Duodenal mucosa (tissue), 2 donors: Measurements from ENCODE around the gene ABI2.
A peak's percentile ranks its signal among the peaks of the same experiment; 100 is the strongest.
"Not testable (repeated sequence)": the region's sequence is repeated elsewhere in the genome, so short reads cannot be mapped to it uniquely, and the experiment has no call there.

ENCODE experiments used
- H3K27ac ChIP-seq: one replicate; pipeline ENCODE4 v1.7.0; 2013; ENCODE audit warnings: low read depth, low read length
- H3K27me3 ChIP-seq, 2 donors: one replicate each; pipeline ENCODE4 v1.7.0; 2013; ENCODE audit warnings: low read length in 2 of 2, control low read depth in 1 of 2; ENCODE audit not compliant: insufficient read depth in 2 of 2, control insufficient read depth in 1 of 2
- H3K36me3 ChIP-seq, 2 donors: one replicate each; pipeline ENCODE4 v1.7.0; 2013; ENCODE audit warnings: low read length in 2 of 2, control low read depth in 1 of 2; ENCODE audit not compliant: insufficient read depth in 2 of 2, control insufficient read depth in 1 of 2
- H3K4me1 ChIP-seq, 2 donors: one replicate each; pipeline ENCODE4 v1.7.0; 2013; ENCODE audit warnings: low read length in 2 of 2, control low read depth in 1 of 2; ENCODE audit not compliant: insufficient read depth in 2 of 2, control insufficient read depth in 1 of 2
- H3K4me3 ChIP-seq, 2 donors: one replicate each; pipeline ENCODE4 v1.7.0; 2013; ENCODE audit warnings: low read length in 2 of 2, low read depth in 1 of 2
- H3K9ac ChIP-seq, 2 donors: one replicate each; pipeline ENCODE4 v1.7.0; 2013; ENCODE audit warnings: low read length in 2 of 2, low read depth in 1 of 2
- H3K9me3 ChIP-seq, 2 donors: one replicate each; pipeline ENCODE4 v1.7.0; 2013; ENCODE audit warnings: low read length in 2 of 2, control low read depth in 1 of 2; ENCODE audit not compliant: control insufficient read depth in 1 of 2

The ABI2 gene

DNA sequence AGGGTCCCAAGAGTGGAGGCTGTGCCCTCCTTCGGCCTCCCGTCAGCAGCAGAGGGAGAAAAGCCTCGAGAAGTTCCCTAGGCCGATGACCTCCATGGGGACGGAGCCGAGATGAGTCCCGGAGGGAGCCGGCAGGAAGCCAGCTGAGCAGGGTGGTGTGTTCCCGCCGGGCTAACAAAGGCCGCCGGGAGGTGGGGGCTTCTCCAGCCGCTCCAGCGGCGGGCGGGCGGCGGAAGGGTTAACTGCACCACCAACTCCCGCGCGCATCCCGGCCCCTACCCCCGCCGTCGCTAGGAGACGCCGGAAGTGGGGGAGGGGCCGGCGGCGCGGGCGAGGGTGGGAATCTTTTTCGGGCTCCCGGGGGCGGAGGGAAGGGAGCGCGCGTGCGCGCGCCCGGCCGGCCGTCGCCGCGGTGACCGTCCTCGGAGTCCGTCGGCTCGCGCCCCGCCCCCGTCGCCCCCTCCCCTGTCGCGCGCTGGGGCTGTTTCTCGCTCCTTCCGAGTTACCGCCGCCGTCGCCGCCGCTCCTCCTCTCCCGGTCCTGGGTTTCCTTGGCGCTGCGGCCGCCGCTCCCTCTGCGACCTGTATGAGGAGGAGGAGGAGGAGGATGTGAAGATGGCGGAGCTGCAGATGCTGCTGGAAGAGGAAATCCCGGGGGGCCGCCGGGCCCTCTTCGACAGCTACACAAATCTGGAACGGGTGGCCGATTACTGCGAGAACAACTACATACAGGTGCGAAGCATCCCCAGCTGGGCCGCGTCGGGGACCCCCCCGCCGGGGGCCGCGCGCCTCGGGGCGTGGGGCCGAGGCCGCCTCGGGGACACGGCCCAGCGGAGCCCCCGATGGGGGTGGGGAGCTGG is at the start of gene ABI2:
Gene ABI2, plus strand, starts transcription at position 494 of the 859 bp plus-strand sequence. Its CDS starts 121 bp downstream, at position 615.
- H3K9me3 ChIP-seq, result no peaks in the 10 kb centered on the region
- peaks cover 5 to 6% of the 10 kb centered on the region in 2 donors for H3K4me1 ChIP-seq
- no peaks in the 10 kb centered on the region for H3K27me3 ChIP-seq
- H3K27ac ChIP-seq, result peak within 1 kb of the TSS; percentile 73
- no peaks in the 10 kb centered on the region for H3K36me3 ChIP-seq
- H3K4me3 ChIP-seq, result peak within 1 kb of the TSS; percentile 86 to 87
- peak within 1 kb of the TSS; percentile 44 to 76 for H3K9ac ChIP-seq

DNA sequence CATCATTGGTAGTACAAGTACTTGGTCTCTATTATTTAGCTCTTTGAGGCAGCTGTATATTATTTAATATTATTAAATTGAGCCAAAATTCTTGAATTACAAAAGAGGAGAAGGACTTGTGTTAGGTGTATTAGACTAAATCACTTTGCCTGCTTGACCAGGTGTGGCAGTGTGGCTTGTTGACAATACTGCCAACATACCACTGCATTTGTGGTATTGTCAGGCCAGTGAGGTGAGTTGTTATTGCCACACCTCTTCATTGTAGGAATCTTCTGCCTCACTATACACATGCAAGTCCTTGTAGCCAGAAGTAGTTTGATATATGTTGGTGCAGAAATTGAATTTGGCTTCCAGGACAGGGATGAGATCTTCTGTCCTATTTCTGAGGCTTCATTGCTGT is 48.9 kb upstream of the ABI2 start:
- Histone ChIP-seq H3K4me1 (no peaks in the 10 kb centered on the region), H3K9me3 (no peaks in the 10 kb centered on the region), H3K36me3 (peaks cover 4 to 53% of the 10 kb centered on the region in 2 donors), H3K9ac (no peak overlapping the region), H3K4me3 (no peak overlapping the region), H3K27ac (no peak overlapping the region), H3K27me3 (no peaks in the 10 kb centered on the region)

DNA sequence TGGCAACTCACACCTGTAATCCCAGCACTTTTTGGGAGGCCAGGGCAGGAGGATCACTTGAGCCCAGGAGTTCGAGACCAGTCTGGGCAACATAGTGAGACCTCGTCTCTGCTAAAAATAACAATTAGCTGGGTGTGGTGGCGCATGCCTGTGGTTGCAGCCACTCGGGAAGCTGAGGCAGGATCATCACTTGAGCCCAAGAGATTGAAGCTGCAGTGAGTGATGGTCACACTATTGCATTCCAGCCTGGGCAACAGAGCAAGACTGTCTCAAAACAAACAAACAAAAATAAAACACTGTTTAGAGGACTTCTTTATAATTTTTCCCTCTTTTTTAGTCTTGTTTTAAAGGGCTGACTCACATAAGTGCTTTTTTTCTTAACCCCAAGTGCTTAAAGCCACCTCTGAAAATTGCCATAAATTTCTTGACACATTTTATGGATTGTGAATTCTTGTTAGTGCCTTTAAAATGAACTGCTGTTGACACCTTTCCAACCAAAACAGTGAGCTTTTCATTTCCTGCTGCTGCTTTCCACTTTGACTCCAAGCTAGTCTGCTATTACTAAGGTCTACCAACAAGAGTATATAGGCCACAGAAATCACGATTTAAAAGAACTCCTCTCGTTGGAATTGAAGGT is 47.6 kb upstream of the ABI2 start:
- no peak overlapping the region for H3K9ac ChIP-seq
- no peak overlapping the region for H3K27ac ChIP-seq
- peaks cover 4 to 55% of the 10 kb centered on the region in 2 donors for H3K36me3 ChIP-seq
- no peaks in the 10 kb centered on the region for H3K4me1 ChIP-seq
- H3K27me3 ChIP-seq, result no peaks in the 10 kb centered on the region
- no peak overlapping the region for H3K4me3 ChIP-seq
- no peaks in the 10 kb centered on the region for H3K9me3 ChIP-seq

DNA sequence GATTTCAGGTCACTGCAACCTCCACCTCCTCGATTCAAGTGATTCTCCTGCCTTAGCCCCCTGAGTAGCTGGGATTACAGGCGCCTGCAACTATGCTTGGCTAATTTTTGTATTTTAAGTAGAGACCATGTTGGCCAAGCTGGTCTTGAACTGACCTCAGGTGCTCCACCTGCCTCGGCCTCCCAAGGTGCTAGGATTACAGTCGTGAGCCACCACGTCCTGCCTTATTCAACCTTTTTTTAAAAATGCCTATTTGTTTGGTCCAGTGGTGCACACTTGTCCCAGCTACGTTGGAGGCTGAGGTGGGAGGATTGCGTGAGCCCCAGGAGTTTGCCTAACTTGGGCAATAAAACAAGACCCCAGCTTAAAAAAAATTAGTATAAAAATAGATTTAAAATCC is 46.1 kb upstream of the ABI2 start:
- Histone ChIP-seq H3K36me3 (peaks cover 4 to 65% of the 10 kb centered on the region in 2 donors), H3K4me1 (no peaks in the 10 kb centered on the region), H3K27ac (no peak overlapping the region), H3K4me3 (no peak overlapping the region), H3K9me3 (no peaks in the 10 kb centered on the region), H3K27me3 (no peaks in the 10 kb centered on the region), H3K9ac (no peak overlapping the region)

DNA sequence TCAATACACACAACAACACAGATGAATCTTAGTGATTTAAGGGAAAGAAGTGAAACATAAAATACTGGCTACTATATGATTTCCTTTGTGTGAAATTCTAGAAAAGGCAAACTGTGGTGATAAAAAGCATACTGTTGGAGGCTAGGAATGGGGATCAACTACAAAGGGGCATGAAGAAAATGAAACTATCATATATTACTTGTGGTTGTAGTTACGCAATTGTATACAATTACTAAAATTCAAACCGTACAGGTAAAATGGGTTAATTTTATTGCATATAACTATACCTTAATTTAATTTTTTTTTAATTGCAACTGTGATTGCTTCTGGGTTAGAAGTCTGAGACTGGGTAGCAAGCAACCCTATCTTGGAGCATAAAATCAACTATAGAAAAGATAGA is 41.7 kb upstream of the ABI2 start:
- Histone ChIP-seq H3K9ac (no peak overlapping the region), H3K4me3 (no peak overlapping the region), H3K27me3 (no peaks in the 10 kb centered on the region), H3K27ac (no peak overlapping the region), H3K9me3 (no peaks in the 10 kb centered on the region), H3K4me1 (no peaks in the 10 kb centered on the region), H3K36me3 (peaks cover 0 to 40% of the 10 kb centered on the region in 2 donors)

DNA sequence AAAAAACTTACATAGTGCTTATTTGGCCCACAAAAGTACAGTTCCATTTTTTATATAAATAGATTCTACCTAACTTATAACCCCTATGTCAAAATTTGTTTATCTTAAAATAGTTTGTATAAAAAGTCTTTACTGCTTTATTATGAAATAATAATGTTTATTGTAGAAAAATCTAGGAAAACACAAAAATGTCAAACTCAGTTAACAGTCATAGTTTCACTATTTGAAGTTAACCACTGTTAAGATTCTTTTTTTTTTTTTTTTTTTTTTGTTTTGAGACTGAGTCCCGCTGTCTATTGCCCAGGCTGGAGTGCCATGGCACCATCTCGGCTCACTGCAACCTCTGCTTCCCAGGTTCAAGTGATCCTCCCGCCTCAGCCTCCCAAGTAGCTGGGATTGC is 26.5 kb upstream of the ABI2 start:
- no peak overlapping the region for H3K9ac ChIP-seq
- H3K4me3 ChIP-seq, result no peak overlapping the region
- no peak overlapping the region for H3K27ac ChIP-seq
- no peaks in the 10 kb centered on the region for H3K4me1 ChIP-seq
- peaks cover 0 to 4% of the 10 kb centered on the region in 2 donors for H3K36me3 ChIP-seq
- H3K9me3 ChIP-seq, result no peaks in the 10 kb centered on the region
- no peaks in the 10 kb centered on the region for H3K27me3 ChIP-seq

DNA sequence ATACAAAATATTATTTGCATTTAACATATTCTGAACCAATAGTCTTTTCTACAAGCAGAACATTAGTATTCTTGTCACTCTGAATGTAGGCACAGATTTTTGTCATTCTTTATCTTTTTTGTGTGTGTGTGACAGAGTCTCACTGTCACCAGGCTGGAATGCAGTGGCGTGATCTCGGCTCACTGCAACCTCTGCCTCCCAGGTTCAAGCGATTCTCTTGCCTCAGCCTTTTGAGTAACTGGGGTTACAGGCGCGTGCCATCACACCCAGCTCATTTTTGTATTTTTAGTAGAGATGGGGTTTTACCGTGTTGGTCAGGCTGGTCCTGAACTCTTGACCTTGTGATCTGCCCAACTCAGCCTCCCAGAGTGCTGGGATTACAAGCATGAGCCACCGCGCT is 25.6 kb upstream of the ABI2 start:
- H3K27me3 ChIP-seq, H3K36me3 ChIP-seq: not testable (repeated sequence)

DNA sequence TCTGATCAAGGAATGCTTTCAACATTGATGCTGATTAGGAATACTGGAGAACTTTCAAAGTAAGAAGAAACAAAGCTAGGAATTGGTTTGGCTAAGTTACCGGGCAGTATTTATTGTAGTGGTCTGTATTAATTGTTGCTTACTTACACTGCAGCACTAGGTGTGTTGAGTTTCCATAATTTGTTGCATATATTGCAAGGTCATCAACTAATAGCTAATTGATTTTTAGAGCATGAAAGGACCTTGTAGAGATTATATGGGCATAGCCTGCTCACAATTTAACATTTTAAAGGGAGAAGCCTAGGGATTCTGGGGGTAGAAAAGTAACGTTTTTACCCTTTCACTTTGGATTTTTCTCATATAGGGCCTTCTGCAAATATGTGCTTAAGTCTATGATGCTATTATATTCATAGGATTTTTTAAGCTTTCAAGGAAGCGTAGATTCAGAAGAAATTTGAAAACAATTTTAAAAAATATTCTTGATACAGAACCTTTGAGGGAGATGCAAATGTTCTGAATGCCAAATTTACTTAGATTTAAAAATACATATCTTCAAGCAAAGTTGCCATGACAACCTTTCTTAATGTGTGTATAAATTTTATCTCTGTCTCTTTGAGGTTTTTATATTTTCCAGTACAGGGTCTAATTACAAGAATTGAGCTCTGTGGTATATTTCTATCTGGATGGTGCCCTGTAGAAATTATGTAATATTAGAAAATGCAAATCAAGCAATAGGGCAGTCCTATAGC is 17.3 kb upstream of the ABI2 start:
- Histone ChIP-seq H3K36me3 (peaks cover 3% of the 10 kb centered on the region in 2 donors), H3K9ac (no peak overlapping the region), H3K27me3 (no peaks in the 10 kb centered on the region), H3K27ac (no peak overlapping the region), H3K4me3 (no peak overlapping the region), H3K4me1 (no peaks in the 10 kb centered on the region), H3K9me3 (no peaks in the 10 kb centered on the region)

More for the DNA sequence above, 25.6 kb upstream of the ABI2 start:
- H3K27ac ChIP-seq, H3K9ac ChIP-seq, H3K4me3 ChIP-seq, H3K4me1 ChIP-seq, H3K9me3 ChIP-seq: not testable (repeated sequence)

DNA sequence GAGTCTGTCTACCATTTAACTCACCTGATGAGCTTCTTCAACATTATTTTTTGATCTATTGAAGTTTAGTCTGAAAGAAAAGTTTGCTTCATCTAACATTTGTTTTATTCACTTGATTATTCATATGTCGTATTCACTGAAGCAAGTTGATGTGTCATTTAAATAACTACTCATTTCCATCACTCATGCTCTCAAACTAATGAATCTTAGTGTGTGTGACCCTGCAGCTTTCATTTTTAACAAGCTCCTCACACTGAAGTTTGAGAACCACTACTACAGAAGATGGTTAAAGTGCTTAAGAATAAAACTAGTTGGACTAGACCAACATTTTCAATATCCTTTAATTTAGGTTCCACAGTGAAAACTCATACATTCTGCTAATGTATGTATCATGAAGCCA is 1.8 kb upstream of the ABI2 start:
- H3K27ac ChIP-seq, result no peak overlapping the region
- no peak overlapping the region for H3K4me3 ChIP-seq
- H3K9ac ChIP-seq, result no peak overlapping the region
- H3K4me1 ChIP-seq, result peaks cover 5 to 6% of the 10 kb centered on the region in 2 donors
- H3K27me3 ChIP-seq, result no peaks in the 10 kb centered on the region
- no peaks in the 10 kb centered on the region for H3K9me3 ChIP-seq
- no peaks in the 10 kb centered on the region for H3K36me3 ChIP-seq

DNA sequence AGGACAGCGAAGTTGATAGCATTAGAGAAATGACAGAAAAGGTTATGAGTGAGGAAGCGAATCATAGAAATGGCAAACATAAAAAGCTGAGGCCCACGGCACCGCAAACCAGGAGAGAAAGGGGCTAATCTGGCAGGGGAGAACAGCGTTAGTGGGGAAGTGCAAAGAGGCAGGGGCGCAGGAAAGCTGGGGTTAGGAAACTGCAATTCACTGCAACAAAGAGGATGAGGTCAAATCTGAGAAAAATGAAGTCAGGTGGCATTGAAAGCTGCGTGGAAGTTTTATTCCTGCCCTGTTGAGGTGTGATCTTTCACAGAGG is 653 bp upstream of the ABI2 start:
- peak overlapping the region; percentile 44 to 76 for H3K9ac ChIP-seq
- no peaks in the 10 kb centered on the region for H3K9me3 ChIP-seq
- H3K4me1 ChIP-seq, result peaks cover 5 to 6% of the 10 kb centered on the region in 2 donors
- peak overlapping the region; percentile 86 to 87 for H3K4me3 ChIP-seq
- H3K27me3 ChIP-seq, result no peaks in the 10 kb centered on the region
- H3K36me3 ChIP-seq, result no peaks in the 10 kb centered on the region
- no peak overlapping the region for H3K27ac ChIP-seq
